RCC 7860 (cell line): ENCODE data around the gene C6orf163.

Experiments used
- DNase-seq: peaks from one replicate; pipeline ENCODE4 v3.0.0-alpha.2; 2015; ENCODE audit warnings: low spot score
- FAIRE-seq: peaks from 2 replicates; lab custom pipeline; 2012; peaks lifted over from hg19 to GRCh38; lab: Jason Lieb, UNC

The C6orf163 gene

DNA sequence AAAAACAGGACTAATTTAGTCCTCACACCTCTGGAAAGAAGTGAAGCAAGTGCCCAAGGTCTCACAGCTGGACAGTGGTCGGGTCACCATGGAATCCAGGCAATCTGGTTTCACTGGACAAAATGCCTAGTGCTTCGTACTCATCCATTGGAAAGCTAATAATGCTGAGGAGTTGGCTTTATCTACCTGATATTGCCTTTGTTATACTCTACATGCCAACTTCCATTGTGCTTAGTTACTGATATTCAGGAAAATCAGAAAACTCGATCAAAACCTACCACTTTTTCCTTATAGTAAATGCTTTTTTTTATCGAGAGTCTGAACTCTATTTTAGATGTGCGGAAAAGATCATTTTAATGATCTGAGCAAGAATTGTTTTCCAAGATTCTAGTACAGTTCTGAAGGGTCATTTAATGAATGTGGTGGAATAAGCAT lies 64.1 kb downstream of the C6orf163 start:
- FAIRE-seq = no peak
- DNase-seq = no peak
